Small intestine (tissue), 7 donors: ENCODE measurements around the gene CPSF3. TPM values are rescaled to one million over a fixed set of nuclear protein-coding genes. Genes with fewer than 3 reads are reported as not detected.

Experiments
- DNase-seq, 2 donors: peaks; one replicate each; pipeline versions ENCODE4 v3.0.0 to v3.0.0-alpha.2; 2013
- FAIRE-seq: peaks from 2 replicates; lab custom pipeline; 2012; peaks lifted over from hg19 to GRCh38; lab: Jason Lieb, UNC
- H3K27ac ChIP-seq, 3 donors: one replicate each; pipeline ENCODE4 v1.5.1; 2013; ENCODE audit warnings: low read length in 2 of 3, mild to moderate bottlenecking in 2 of 3, control low read depth in 1 of 3, inconsistent platforms in 1 of 3, low read depth in 1 of 3, moderate library complexity in 1 of 3
- H3K27me3 ChIP-seq, 3 donors: one replicate each; pipeline ENCODE4 v1.6.1; 2013; ENCODE audit warnings: low read length in 3 of 3, inconsistent platforms in 1 of 3; ENCODE audit not compliant: control insufficient read depth in 3 of 3, insufficient read depth in 3 of 3
- H3K36me3 ChIP-seq, 3 donors: one replicate each; pipeline ENCODE4 v1.6.1; 2013; ENCODE audit warnings: low read length in 3 of 3, inconsistent platforms in 1 of 3, low read depth in 1 of 3, mild to moderate bottlenecking in 1 of 3, moderate library complexity in 1 of 3; ENCODE audit not compliant: control insufficient read depth in 3 of 3, insufficient read depth in 2 of 3
- H3K4me1 ChIP-seq, 3 donors: one replicate each; pipeline ENCODE4 v1.6.1; 2013; ENCODE audit warnings: low read length in 2 of 3, inconsistent platforms in 1 of 3, low read depth in 1 of 3, mild to moderate bottlenecking in 1 of 3, moderate library complexity in 1 of 3; ENCODE audit not compliant: control insufficient read depth in 3 of 3, insufficient read depth in 2 of 3
- H3K4me3 ChIP-seq, 3 donors: one replicate each; pipeline ENCODE4 v1.5.1; 2013; ENCODE audit warnings: low read length in 3 of 3, control low read depth in 1 of 3, inconsistent platforms in 1 of 3, low read depth in 1 of 3, mild to moderate bottlenecking in 1 of 3, moderate library complexity in 1 of 3
- H3K9me3 ChIP-seq, 2 donors: one replicate each; pipeline ENCODE4 v1.6.1; 2013; ENCODE audit warnings: low read depth in 1 of 2, low read length in 1 of 2; ENCODE audit not compliant: control insufficient read depth in 2 of 2, insufficient read depth in 1 of 2
- WGBS, 3 donors: extraction: QIAGEN DNeasy Blood & Tissue Kit; methylation state at CpG; one replicate each; pipeline ENCODE4 v1.1.7; 2013; 5-methylcytosine and 5-hydroxymethylcytosine counted together
- polyA plus RNA-seq, 4 donors: library from polyadenylated mRNA; stranded (reverse) in 3 of 4; unstranded in 1 of 4; fragments of 200-250 nt in 3 of 4; fragments of 120-200 nt in 1 of 4; gene quantifications; one replicate each; pipeline versions ENCODE4 v1.2.1 to v1.2.3, GENCODE V29; 2013
- donor health status: healthy with polysubstance abuse.
- donor health status: control.
- donor health status: control.
- donor health status: Bipolar disorder and iron deficiency.
- donor health status: healthy.

The CPSF3 gene
- polyA plus RNA-seq, 4 donors = 11.1 to 34.8 (median 18.4) TPM

DNA sequence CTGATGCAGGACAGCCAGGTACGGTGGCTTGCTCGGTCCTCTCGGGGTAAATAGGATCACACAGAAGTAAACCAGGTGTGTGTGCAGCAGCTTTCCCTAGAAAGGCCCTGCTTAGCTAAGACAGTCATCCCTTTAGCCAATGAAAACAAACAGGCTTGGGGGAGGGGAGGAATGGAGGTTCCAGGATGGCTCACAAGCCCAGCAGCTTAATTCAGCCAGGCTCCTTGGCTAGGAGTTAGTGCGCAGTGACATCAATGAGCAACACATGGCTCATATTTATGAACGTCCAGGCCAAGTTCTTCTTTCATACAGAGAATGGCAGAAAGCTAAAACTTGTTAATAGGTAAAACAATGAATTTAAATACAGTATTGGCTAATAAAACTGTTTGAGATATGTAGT is 61.1 kb downstream of the CPSF3 start:
- H3K27me3 ChIP-seq = no peaks in the 10 kb centered on the region
- H3K27ac ChIP-seq = no peak overlapping the region
- WGBS, 3 donors = 84 to 91% (median 86%) methylated on average over 5 of the region's 5 CpGs
- FAIRE-seq (no peak), DNase-seq (no peak)
- no peaks in the 10 kb centered on the region for H3K9me3 ChIP-seq
- H3K4me1 ChIP-seq = no peaks in the 10 kb centered on the region
- H3K36me3 ChIP-seq = peaks cover 18 to 67% (median 42%) of the 10 kb centered on the region in 3 donors
- H3K4me3 ChIP-seq = no peak overlapping the region

GRCh38 chr2:9488583-9489547 is 65.4 kb downstream of the CPSF3 start:
- DNase-seq (no peak), FAIRE-seq (no peak)
- no peaks in the 10 kb centered on the region for H3K9me3 ChIP-seq
- no peaks in the 10 kb centered on the region for H3K4me1 ChIP-seq
- WGBS, 3 donors = 97 to 100% (median 100%) methylated on average over 1 of the region's 1 CpG
- H3K27ac ChIP-seq = no peak overlapping the region
- H3K4me3 ChIP-seq = no peak overlapping the region
- no peaks in the 10 kb centered on the region for H3K27me3 ChIP-seq
- H3K36me3 ChIP-seq = peaks cover 16 to 56% (median 42%) of the 10 kb centered on the region in 3 donors

DNA sequence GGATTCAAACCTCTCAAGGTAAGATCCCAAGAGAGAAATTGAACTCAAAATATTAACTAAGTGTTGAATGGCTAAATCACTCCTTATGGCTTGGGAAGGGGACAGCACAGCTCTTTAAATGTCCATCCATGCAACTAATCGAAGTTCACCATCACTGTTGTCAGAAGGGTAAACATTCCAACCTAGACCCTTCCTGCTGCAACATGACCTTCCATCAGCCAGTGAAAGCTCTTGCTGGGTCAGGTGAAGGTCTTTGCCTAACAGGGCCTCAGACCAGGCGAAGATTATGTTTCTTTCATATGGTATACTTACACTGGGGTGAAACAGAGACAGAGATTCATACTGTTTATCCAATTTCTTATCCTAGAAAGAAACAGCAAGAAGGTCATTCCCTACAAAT is 67.3 kb downstream of the CPSF3 start:
- 85 to 91% (median 88%) methylated on average over 2 of the region's 2 CpGs for WGBS, 3 donors
- Histone ChIP-seq H3K4me3 (no peak overlapping the region), H3K9me3 (no peaks in the 10 kb centered on the region), H3K27ac (no peak overlapping the region), H3K27me3 (no peaks in the 10 kb centered on the region), H3K4me1 (no peaks in the 10 kb centered on the region), H3K36me3 (peaks cover 16 to 51% (median 38%) of the 10 kb centered on the region in 3 donors)
- no peak for FAIRE-seq
- DNase-seq = no peak

GRCh38 chr2:9492927-9493326 is 69.5 kb downstream of the CPSF3 start:
- 74 to 81% (median 77%) methylated on average over 2 of the region's 2 CpGs for WGBS, 3 donors
- Histone ChIP-seq H3K27ac (no peak overlapping the region), H3K9me3 (no peaks in the 10 kb centered on the region), H3K4me3 (no peak overlapping the region), H3K4me1 (no peaks in the 10 kb centered on the region), H3K27me3 (no peaks in the 10 kb centered on the region), H3K36me3 (peaks cover 23 to 51% (median 37%) of the 10 kb centered on the region in 3 donors)
- FAIRE-seq (no peak), DNase-seq (no peak)

GRCh38 chr2:9493478-9493877 is 70.0 kb downstream of the CPSF3 start:
- Histone ChIP-seq H3K27me3 (no peaks in the 10 kb centered on the region), H3K36me3 (peaks cover 23 to 53% (median 33%) of the 10 kb centered on the region in 3 donors), H3K4me1 (no peaks in the 10 kb centered on the region), H3K27ac (no peak overlapping the region), H3K9me3 (no peaks in the 10 kb centered on the region), H3K4me3 (no peak overlapping the region)
- DNase-seq = no peak
- WGBS, 3 donors = 63 to 88% (median 77%) methylated on average over 3 of the region's 3 CpGs
- no peak for FAIRE-seq

DNA sequence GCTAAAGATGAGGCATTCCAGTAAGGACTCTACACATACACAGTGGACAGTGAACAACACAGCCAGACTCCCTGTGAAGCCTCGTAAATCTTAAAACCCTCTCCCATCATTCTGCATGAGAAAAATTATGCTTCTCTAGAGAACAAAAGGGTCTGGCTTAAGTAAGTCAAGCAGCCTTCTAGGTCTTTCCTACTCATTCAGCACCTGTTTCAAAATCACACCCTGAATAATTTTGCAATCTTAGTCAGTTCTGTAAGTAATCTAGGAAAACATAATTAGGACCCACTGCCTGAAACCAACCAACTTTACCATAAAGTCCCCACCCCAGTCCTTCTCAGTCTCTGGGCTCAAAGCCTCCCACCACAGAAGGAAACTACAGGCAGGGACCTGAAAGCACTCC is 70.6 kb downstream of the CPSF3 start:
- 88 to 97% (median 88%) methylated on average over 1 of the region's 1 CpG for WGBS, 3 donors
- no peaks in the 10 kb centered on the region for H3K4me1 ChIP-seq
- H3K9me3 ChIP-seq = no peaks in the 10 kb centered on the region
- H3K36me3 ChIP-seq = peaks cover 23 to 52% (median 33%) of the 10 kb centered on the region in 3 donors
- no peak overlapping the region for H3K4me3 ChIP-seq
- no peaks in the 10 kb centered on the region for H3K27me3 ChIP-seq
- FAIRE-seq = no peak
- no peak for DNase-seq
- no peak overlapping the region for H3K27ac ChIP-seq

- Histone ChIP-seq H3K27me3 (no peaks in the 10 kb centered on the region), H3K36me3 (peaks cover 17 to 38% (median 21%) of the 10 kb centered on the region in 3 donors), H3K9me3 (no peaks in the 10 kb centered on the region), H3K27ac (no peak overlapping the region), H3K4me3 (no peak overlapping the region), H3K4me1 (no peaks in the 10 kb centered on the region)
- WGBS, 3 donors = 76 to 88% (median 84%) methylated on average over 4 of the region's 4 CpGs
- FAIRE-seq (no peak), DNase-seq (peak in 1 of 2 donors; percentile 39)
Measured at GRCh38 chr2:9497017-9497416, 73.6 kb downstream of the CPSF3 start.

GRCh38 chr2:9498210-9498609 is 74.8 kb downstream of the CPSF3 start:
- no peak for FAIRE-seq
- Histone ChIP-seq H3K9me3 (no peaks in the 10 kb centered on the region), H3K27me3 (no peaks in the 10 kb centered on the region), H3K27ac (no peak overlapping the region), H3K4me3 (no peak overlapping the region), H3K36me3 (peaks cover 17 to 43% (median 17%) of the 10 kb centered on the region in 3 donors), H3K4me1 (no peaks in the 10 kb centered on the region)
- 73 to 95% (median 90%) methylated on average over 1 of the region's 1 CpG for WGBS, 3 donors
- no peak for DNase-seq
